SK-N-DZ (cell line): ENCODE data around the gene NFIB.
A peak's percentile ranks its signal among the peaks of the same experiment; 100 is the strongest.

ENCODE experiments used
- DNase-seq: peaks from one replicate; pipeline ENCODE4 v3.0.0-alpha.2; 2015; ENCODE audit warnings: low spot score

NFIB gene

GRCh38 chr9:14216612-14217194, 97.2 kb downstream of the NFIB start:
- DNase-seq, result no peak

GRCh38 chr9:14215614-14216013, 98.3 kb downstream of the NFIB start:
- DNase-seq, result no peak

GRCh38 chr9:14214693-14215092, 99.2 kb downstream of the NFIB start:
- DNase-seq, result no peak

- DNase-seq, result no peak
Measured at GRCh38 chr9:14214065-14214684, 99.8 kb downstream of the NFIB start.

GRCh38 chr9:14213504-14213903, 100.4 kb downstream of the NFIB start:
- no peak for DNase-seq

GRCh38 chr9:14212697-14213420, 101.1 kb downstream of the NFIB start:
- no peak for DNase-seq

GRCh38 chr9:14212077-14212476, 101.9 kb downstream of the NFIB start:
- DNase-seq, result no peak

GRCh38 chr9:14211564-14211963, 102.4 kb downstream of the NFIB start:
- DNase-seq, result no peak

- no peak for DNase-seq
Measured at GRCh38 chr9:14210428-14210827, 103.5 kb downstream of the NFIB start.

GRCh38 chr9:14209399-14210345, 104.3 kb downstream of the NFIB start:
- DNase-seq, result no peak

GRCh38 chr9:14207352-14207995, 106.5 kb downstream of the NFIB start:
- DNase-seq, result no peak

- DNase-seq, result no peak
Measured at GRCh38 chr9:14205463-14205862, 108.5 kb downstream of the NFIB start.

GRCh38 chr9:14203356-14204056, 110.4 kb downstream of the NFIB start:
- DNase-seq, result no peak

GRCh38 chr9:14198841-14199455, 115.0 kb downstream of the NFIB start:
- peak; percentile 24 for DNase-seq

- no peak for DNase-seq
Measured at GRCh38 chr9:14198047-14198840, 115.7 kb downstream of the NFIB start.

GRCh38 chr9:14197325-14197858, 116.5 kb downstream of the NFIB start:
- DNase-seq, result no peak

GRCh38 chr9:14193328-14193990, 120.5 kb downstream of the NFIB start:
- DNase-seq, result no peak

- DNase-seq, result no peak
Measured at GRCh38 chr9:14192556-14192955, 121.4 kb downstream of the NFIB start.

GRCh38 chr9:14191512-14191911, 122.4 kb downstream of the NFIB start:
- DNase-seq, result no peak
